Epithelial cell of esophagus (primary cell): ENCODE results near the gene FYB1.

Source experiments
- DNase-seq: peaks from one replicate; pipeline ENCODE4 v3.0.0; 2010; ENCODE audit warnings: low read depth
- H3K4me3 ChIP-seq: 2 replicates; pipeline ENCODE4 v1.5.1; 2011; ENCODE audit warnings: mild to moderate bottlenecking, low read length, control low read depth
- CTCF ChIP-seq: IDR thresholded peaks from 2 replicates; pipeline ENCODE4 v1.5.1; 2011; ENCODE audit warnings: low read depth, mild to moderate bottlenecking, low read length, control low read depth, inconsistent platforms; ENCODE audit not compliant: insufficient read depth; ENCODE audit errors: missing control alignments

The FYB1 gene

GRCh38 chr5:39079147-39079546 lies 140.2 kb downstream of the FYB1 start:
- no peak for TF ChIP-seq CTCF
- no peak for DNase-seq
- no peak overlapping the region for H3K4me3 ChIP-seq

DNA sequence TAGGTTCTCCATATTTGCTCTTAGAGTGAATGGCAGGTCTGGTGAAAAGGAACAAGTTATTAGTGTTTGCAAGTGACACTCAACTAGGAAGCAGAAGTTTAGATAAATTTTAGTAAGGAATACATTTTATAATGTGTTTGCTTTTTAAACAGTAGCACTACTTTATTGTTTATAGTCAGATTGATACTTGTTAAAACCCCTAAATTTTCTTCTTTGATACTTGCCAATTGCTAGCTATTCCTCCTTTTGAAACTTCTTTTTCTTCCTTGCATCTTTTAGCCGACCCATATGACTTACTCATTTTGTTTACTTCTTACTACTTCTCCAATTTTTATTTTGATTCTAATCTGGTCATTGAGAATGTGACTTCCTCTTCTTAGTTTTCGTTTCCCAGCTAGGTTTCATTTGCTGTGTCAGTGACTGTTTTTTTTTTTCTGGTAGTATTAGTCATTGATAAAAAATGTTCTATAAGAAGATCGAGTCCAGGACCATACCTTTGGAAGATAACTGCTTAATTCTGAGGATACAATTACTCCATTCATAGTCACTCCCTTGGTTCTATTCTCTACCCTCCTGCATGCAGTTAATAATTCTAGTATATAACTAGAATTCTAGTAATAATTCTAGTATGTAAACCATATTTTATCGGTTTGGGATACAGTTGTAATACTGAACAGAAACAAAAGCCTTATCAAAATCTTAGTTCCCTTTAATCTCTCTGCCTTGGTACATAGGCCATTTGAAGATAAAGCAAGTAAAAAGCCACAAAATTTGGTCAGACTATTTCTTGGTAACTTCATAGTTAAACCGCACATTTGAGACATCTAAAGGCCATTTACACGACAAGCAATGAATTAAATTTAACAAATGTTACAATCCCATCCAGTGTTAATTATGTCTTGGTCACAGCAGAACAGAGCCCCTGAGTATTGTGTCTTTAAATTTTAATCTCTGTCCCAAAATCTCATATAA lies 142.3 kb downstream of the FYB1 start:
- no peak for TF ChIP-seq CTCF
- peak; percentile 48 for DNase-seq
- H3K4me3 ChIP-seq = no peak overlapping the region

DNA sequence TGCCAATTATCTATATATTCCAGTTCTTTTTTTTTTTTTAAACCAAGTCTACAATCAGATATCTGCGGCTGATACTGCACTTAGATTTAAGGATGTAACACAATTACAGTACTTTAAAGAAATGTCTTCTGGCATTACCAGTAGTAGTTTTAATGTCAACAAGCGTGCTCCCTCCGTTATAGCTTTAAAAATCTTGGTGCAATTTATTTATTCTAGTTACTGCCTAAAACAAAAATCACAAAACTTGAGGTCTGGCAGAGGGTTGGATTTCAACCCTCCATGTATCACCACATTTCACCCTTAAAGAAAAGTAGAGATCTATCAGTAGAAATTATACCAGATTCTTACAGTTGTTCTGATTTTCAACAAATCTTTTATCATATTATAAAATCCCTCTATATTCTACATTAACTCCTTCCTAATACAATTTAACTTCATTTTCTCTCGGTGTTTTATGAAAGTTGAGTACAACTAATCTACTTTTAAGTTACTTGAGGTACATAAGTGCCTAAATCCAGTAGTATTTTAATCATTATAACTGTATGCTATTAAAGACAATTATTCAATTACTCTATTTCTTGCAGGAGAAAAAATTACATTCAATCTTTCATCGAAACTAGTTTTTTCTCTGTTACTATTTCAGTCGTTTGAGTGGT lies 143.1 kb downstream of the FYB1 start:
- no peak overlapping the region for H3K4me3 ChIP-seq
- no peak for DNase-seq
- no peak for TF ChIP-seq CTCF

GRCh38 chr5:39074017-39074814 lies 145.1 kb downstream of the FYB1 start, which contains the start of gene RICTOR:
Gene RICTOR, minus strand, starts transcription at chr5:39074399. Its CDS starts 22 bp downstream, at chr5:39074377.
- TF ChIP-seq CTCF = no peak
- peak within 1 kb of the TSS; percentile 92 for H3K4me3 ChIP-seq
- DNase-seq = peak; percentile 88

DNA sequence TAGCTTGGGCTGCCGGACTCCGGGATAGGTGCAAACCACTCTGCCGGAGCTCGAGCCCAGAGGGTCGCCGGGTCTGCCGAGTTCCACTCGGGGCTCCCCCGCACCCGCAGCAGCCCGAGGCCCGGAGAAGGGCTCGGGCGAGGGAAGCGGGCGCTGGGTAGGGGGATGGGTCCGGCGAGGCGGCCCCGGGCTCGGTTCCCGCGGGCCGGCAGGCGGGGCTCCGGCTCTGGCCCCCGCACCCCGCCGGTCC lies 145.7 kb downstream of the FYB1 start:
- DNase-seq = no peak
- TF ChIP-seq CTCF = no peak
- H3K4me3 ChIP-seq = peak overlapping the region; percentile 92

- peak overlapping the region; percentile 92 for H3K4me3 ChIP-seq
- TF ChIP-seq CTCF = no peak
- peak; percentile 65 for DNase-seq
These were observed 146.2 kb downstream of the FYB1 start for GRCh38 chr5:39072925-39073766.
